ENCODE measurements around the gene TSHZ2. TPM values are rescaled to one million over a fixed set of nuclear protein-coding genes. Genes with fewer than 3 reads are reported as not detected.

TSHZ2 gene
- total and polyA plus RNA-seq, 9 of the 15 experiments (the other 6 are each of a cell fraction or from before 2014, with no cell fraction given): 0.03 to 0.20 (median 0.05) TPM; not detected in 4

DNA sequence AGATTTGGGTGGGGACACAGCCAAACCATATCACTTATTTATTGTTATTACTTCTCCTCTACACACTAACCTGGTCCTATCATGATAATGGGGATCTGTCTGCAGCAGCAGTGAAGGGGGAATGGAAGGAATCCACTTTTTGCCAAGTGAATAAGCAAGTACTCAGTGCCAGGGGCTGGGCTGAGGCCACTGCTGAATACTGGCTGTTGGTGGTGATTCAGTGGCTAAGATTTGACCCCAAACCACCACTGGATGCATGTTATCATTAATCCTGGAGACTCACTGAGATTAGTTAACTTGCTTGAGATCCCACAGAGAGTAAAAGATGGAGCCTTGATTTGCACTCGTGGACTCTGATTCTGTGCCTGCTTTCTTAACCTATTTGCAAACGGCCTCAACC lies 127.7 kb downstream of the TSHZ2 start:
- no peak for DNase-seq (ENCODE audit: extremely low read depth in 1 of 4, low spot score in 3 of 4)
- ATAC-seq: no peak
- Histone ChIP-seq H3K9ac (ENCODE audit: insufficient read depth in 1 of 2, low read depth in 2 of 2, low read length in 2 of 2) (no peak overlapping the region), H3K9me1 (ENCODE audit: control insufficient read depth, insufficient read depth, low read length) (no peaks in the 10 kb centered on the region), H3K4me2 (ENCODE audit: insufficient read depth, low read length) (no peak overlapping the region), H3K27me3 (ENCODE audit: control insufficient read depth in 2 of 2, insufficient read depth in 2 of 2, low read length in 2 of 2) (peaks cover 0 to 4% of the 10 kb centered on the region in 2 experiments; a peak in 1 of 5 replicates), H3K9me3 (replicated peaks; ENCODE audit: control insufficient read depth, insufficient read depth, low read depth, low read length) (no peaks in the 10 kb centered on the region), H4K20me1 (replicated peaks; ENCODE audit: control insufficient read depth, insufficient read depth, low read length) (no peaks in the 10 kb centered on the region), H3K79me2 (ENCODE audit: control insufficient read depth, insufficient read depth, low read length) (no peaks in the 10 kb centered on the region), H3K4me1 (replicated peaks in 1 of 2; ENCODE audit: control insufficient read depth in 2 of 2, insufficient read depth in 2 of 2, low read length in 2 of 2) (no peaks in the 10 kb centered on the region), H3K36me3 (ENCODE audit: control insufficient read depth, insufficient read depth, low read length) (no peaks in the 10 kb centered on the region), H3K4me3 (no peak overlapping the region), H3K27ac (ENCODE audit: extremely low read depth, low read depth, low read length) (no peak overlapping the region), H2AFZ (ENCODE audit: low read depth, low read length) (no peak overlapping the region)
- intact Hi-C loops (cut with micrococcal nuclease) (no loop called here), in situ Hi-C loops (cut with MboI) (no loop called here)
- CTCF ChIA-PET (ENCODE audit: low intra/inter-chr PET ratio): no interaction called here
- TF ChIP-seq KDM4B (IDR thresholded peaks at IDR 0.05; ENCODE audit: borderline replicate concordance in 2 of 2, low read depth in 1 of 2): no peak
- TF ChIP-seq DMBX1 (CRISPR knock-in tag; IDR thresholded peaks at IDR 0.05; ENCODE audit: borderline replicate concordance): no peak
- no peak for TF ChIP-seq ZNF57 (CRISPR knock-in tag; IDR thresholded peaks at IDR 0.05)
- no peak for TF ChIP-seq KLF10 (CRISPR knock-in tag; IDR thresholded peaks at IDR 0.05)
- no peak for TF ChIP-seq FOXM1 (IDR thresholded peaks at IDR 0.05; ENCODE audit: low read depth)
- TF ChIP-seq FOXM1 (CRISPR knock-in tag; IDR thresholded peaks at IDR 0.05; ENCODE audit: low read depth): no peak
- TF ChIP-seq NR4A1 (CRISPR knock-in tag; IDR thresholded peaks at IDR 0.05): no peak
- TF ChIP-seq NR4A1 (tag; IDR thresholded peaks at IDR 0.05): no peak
- TF ChIP-seq, protein P1, sequence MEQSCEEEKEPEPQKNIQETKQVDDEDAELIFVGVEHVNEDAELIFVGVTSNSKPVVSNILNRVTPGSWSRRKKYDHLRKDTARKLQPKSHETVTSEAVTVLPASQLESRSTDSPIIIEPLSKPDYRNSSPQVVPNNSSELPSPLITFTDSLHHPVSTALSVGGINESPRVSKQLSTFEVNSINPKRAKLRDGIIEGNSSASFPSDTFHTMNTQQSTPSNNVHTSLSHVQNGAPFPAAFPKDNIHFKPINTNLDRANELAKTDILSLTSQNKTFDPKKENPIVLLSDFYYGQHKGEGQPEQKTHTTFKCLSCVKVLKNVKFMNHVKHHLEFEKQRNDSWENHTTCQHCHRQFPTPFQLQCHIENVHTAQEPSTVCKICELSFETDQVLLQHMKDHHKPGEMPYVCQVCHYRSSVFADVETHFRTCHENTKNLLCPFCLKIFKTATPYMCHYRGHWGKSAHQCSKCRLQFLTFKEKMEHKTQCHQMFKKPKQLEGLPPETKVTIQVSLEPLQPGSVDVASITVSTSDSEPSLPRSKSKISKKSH (CRISPR knock-in tag; IDR thresholded peaks at IDR 0.05): no peak
- TF ChIP-seq, protein P2, sequence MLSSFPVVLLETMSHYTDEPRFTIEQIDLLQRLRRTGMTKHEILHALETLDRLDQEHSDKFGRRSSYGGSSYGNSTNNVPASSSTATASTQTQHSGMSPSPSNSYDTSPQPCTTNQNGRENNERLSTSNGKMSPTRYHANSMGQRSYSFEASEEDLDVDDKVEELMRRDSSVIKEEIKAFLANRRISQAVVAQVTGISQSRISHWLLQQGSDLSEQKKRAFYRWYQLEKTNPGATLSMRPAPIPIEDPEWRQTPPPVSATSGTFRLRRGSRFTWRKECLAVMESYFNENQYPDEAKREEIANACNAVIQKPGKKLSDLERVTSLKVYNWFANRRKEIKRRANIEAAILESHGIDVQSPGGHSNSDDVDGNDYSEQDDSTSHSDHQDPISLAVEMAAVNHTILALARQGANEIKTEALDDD (IDR thresholded peaks at IDR 0.05): no peak
- TF ChIP-seq, protein P3, sequence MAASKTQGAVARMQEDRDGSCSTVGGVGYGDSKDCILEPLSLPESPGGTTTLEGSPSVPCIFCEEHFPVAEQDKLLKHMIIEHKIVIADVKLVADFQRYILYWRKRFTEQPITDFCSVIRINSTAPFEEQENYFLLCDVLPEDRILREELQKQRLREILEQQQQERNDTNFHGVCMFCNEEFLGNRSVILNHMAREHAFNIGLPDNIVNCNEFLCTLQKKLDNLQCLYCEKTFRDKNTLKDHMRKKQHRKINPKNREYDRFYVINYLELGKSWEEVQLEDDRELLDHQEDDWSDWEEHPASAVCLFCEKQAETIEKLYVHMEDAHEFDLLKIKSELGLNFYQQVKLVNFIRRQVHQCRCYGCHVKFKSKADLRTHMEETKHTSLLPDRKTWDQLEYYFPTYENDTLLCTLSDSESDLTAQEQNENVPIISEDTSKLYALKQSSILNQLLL (CRISPR knock-in tag; IDR thresholded peaks at IDR 0.05; ENCODE audit: borderline replicate concordance): no peak
- no peak for TF ChIP-seq POLR2A (conservative IDR thresholded peaks at IDR 0.05)
- TF ChIP-seq KAT8 (IDR thresholded peaks at IDR 0.05; ENCODE audit: low read depth): no peak
- FAIRE-seq: no peak
- no TSS peak for BruUV-seq (replicated peaks)
- WGBS (ENCODE audit: insufficient coverage, low coverage, missing lambda C conversion rate): 0% methylated on average over 2 of the region's 2 CpGs
- POLR2A ChIA-PET: interaction anchor here (0.7 to 1.2 kb wide), 2 partner anchors 10 to 16 kb away, joined by 4 read pairs; no protein-coding TSS in a partner anchor
